Stomach smooth muscle (tissue), 2 donors: ENCODE data around the gene PRSS3.
"Not testable (repeated sequence)": the region's sequence is repeated elsewhere in the genome, so short reads cannot be mapped to it uniquely, and the experiment has no call there.

Experiments
- H3K27ac ChIP-seq: one replicate; pipeline ENCODE4 v1.7.0; 2013; ENCODE audit warnings: mild to moderate bottlenecking, low read length, inconsistent platforms
- H3K27me3 ChIP-seq, 2 donors: one replicate each; pipeline ENCODE4 v1.7.0; 2013; ENCODE audit warnings: low read length in 2 of 2; ENCODE audit not compliant: insufficient read depth in 2 of 2, control insufficient read depth in 1 of 2
- H3K36me3 ChIP-seq, 2 donors: one replicate each; pipeline ENCODE4 v1.7.0; 2013; ENCODE audit warnings: low read length in 2 of 2; ENCODE audit not compliant: control insufficient read depth in 2 of 2, insufficient read depth in 2 of 2
- H3K4me1 ChIP-seq: one replicate; pipeline ENCODE4 v1.7.0; 2013; ENCODE audit warnings: low read length; ENCODE audit not compliant: control insufficient read depth, insufficient read depth
- H3K4me3 ChIP-seq, 2 donors: one replicate each; pipeline ENCODE4 v1.7.0; 2013; ENCODE audit warnings: low read length in 2 of 2
- H3K9ac ChIP-seq, 2 donors: one replicate each; pipeline ENCODE4 v1.7.0; 2013; ENCODE audit warnings: low read length in 2 of 2, mild to moderate bottlenecking in 1 of 2
- H3K9me3 ChIP-seq, 2 donors: one replicate each; pipeline ENCODE4 v1.7.0; 2013; ENCODE audit warnings: low read length in 2 of 2; ENCODE audit not compliant: control insufficient read depth in 2 of 2
- donor health status: healthy.
- donor health status: Pancreatic carcinoma.

The PRSS3 gene

DNA sequence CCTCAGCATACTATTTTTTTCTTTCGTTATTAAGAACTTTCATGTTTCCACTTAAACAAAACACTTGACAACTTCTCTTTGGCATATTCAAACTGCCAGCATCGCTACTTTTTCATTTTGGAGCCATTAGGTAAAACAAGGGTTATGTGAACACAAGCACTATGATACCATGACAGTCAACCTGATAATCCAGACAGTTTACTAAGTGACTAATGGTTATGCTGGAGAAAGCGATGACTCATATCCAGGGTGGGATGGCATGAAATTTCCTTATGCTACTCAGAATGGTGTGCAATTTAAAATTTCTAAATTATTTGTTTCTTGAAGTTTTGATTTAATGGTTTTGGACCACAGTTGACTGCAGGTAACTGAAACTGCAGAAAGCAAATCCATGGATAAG is 29.9 kb upstream of the PRSS3 start:
- no peak overlapping the region for H3K4me3 ChIP-seq
- no peaks in the 10 kb centered on the region for H3K27me3 ChIP-seq
- H3K27ac ChIP-seq, result no peak overlapping the region
- H3K4me1 ChIP-seq, result no peaks in the 10 kb centered on the region
- H3K9me3 ChIP-seq, result no peaks in the 10 kb centered on the region
- no peaks in the 10 kb centered on the region for H3K36me3 ChIP-seq
- H3K9ac ChIP-seq, result no peak overlapping the region

DNA sequence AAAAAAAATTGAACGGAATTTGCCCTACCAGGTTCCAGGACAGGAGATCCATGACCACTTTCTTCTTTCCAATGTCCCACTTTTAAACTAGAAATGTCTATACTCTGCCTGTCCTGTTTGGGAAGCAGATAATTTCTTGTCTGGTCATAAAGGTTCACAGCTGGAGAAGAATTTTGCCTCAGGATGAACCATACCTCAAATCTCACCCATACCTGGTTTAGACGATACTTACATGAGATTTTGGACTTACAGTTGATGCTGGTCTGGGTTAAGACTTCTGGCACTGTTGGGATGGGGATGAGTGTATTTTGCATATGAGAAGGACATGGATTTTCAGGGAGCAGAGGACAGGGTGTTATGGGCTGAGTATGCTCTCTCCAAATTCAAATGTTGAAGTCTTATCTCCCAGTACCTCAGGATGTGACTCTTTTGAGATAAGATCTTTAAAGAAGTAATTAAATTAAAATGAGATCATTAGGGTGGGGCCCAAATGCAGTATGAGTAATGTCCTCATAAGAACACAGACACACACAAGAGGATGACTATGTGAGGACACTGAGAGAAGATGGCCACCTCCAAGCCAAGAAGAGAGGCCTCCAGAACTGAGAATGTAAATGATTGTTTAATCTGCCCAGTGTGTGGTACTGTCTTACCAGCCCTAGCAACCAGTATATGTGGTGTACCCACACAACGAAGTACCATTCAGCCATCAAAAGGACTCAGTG is 25.0 kb upstream of the PRSS3 start:
- not testable (repeated sequence) for H3K36me3 ChIP-seq, H3K27ac ChIP-seq, H3K4me3 ChIP-seq, H3K9ac ChIP-seq, H3K4me1 ChIP-seq, H3K9me3 ChIP-seq, H3K27me3 ChIP-seq

DNA sequence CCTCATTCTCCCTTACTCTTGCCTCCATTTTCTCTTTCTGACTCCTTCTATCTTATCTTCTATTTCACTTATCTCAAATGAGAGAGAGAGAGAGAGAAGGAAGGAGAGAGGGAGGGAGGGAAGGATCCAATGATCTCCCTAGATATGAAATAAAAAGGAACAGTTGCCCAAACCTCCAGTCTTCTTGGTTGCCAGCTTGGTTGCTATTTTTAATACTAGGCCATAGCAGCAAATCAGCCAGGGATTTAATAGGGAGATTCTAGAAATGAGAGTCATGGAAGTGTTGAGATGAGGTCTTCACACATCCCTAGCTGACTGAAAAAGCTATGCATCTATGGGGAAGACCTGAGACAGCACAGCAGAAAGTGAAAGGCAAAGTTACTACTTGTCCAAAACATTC is 22.2 kb upstream of the PRSS3 start:
- not testable (repeated sequence) for H3K27me3 ChIP-seq, H3K9me3 ChIP-seq, H3K4me1 ChIP-seq, H3K4me3 ChIP-seq, H3K27ac ChIP-seq, H3K36me3 ChIP-seq, H3K9ac ChIP-seq

DNA sequence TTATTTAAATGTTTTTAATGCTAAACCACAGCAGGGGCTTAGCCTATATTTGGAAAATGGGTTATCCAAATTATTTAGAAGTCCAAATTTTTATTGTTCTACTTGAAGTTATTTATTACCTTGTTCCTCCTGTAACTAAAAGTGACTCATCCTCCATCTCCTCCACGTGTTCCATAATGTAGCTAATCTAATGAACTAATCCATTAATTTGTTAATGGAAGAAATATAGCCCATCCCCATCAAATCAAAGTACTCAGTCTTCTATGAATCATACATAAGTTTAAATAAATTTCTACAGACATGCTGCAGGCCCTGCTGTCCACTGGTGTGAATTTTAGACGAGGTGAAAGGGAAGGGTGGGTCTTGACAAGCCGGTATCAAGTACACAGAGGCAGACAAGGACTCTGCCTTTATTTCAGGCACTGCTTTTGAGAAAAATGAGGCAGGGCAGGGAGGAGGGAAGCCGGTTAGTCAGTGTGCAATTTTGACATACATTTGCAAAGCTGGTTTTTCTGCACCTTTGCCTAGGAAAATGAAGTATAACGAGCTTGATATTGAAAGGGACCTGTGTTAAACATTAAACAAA is 21.2 kb upstream of the PRSS3 start:
- not testable (repeated sequence) for H3K27me3 ChIP-seq, H3K9me3 ChIP-seq, H3K4me3 ChIP-seq, H3K36me3 ChIP-seq, H3K9ac ChIP-seq, H3K4me1 ChIP-seq, H3K27ac ChIP-seq

DNA sequence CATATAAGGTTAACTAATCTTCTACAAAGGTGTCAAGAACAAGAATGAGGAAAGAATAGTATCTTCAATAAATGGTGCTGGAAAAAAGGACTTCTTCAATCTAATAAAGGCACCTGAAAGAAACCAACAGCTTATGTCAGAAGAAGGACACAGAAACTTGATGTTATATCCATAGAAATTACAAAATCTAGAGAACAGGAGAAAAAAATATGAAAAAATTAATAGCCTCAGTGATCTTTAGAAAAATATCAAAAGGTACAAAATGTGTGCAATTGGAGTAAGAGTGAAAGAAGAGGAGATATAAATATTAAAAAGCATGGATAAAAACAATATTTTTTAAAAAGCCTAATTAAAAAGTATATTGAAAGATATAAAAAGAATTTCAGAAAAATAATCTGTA is 18.8 kb upstream of the PRSS3 start:
- no peaks in the 10 kb centered on the region for H3K9me3 ChIP-seq

DNA sequence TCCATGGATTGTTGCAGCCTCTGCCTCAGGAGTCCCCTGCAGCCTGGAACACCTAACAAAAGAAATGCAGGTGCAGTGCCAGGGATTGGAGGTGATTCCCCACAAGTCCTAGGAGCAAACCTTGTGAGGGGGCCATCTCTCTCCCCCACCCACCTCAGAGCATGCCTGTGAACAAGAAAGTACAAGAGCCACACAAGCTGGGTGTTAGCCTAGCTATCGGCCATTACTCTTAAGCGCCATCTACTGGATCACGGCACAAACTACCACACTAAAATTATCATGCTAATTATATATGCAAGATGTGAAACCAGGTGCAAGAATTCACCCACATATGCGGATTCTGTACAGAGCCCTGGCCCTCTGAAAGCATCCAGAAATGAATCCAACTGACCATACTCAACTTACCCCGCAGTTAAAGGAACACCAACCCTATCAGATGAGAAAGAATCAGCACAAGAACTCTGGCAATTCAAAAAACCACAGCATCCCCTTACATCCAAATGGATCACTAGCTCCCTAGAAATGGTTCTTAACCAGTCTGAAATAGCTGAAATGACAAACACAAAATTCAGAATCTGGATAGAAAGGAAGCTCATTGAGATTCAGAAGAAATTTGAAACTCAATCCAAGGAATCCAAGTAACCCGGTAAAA is 16.5 kb upstream of the PRSS3 start:
- Histone ChIP-seq H3K4me1 (no peaks in the 10 kb centered on the region), H3K27ac (no peak overlapping the region)

More for the DNA sequence above, 18.8 kb upstream of the PRSS3 start:
- no peaks in the 10 kb centered on the region for H3K4me1 ChIP-seq
- no peak overlapping the region for H3K9ac ChIP-seq
- no peak overlapping the region for H3K27ac ChIP-seq
- no peaks in the 10 kb centered on the region for H3K36me3 ChIP-seq
- no peak overlapping the region for H3K4me3 ChIP-seq
- no peaks in the 10 kb centered on the region for H3K27me3 ChIP-seq

DNA sequence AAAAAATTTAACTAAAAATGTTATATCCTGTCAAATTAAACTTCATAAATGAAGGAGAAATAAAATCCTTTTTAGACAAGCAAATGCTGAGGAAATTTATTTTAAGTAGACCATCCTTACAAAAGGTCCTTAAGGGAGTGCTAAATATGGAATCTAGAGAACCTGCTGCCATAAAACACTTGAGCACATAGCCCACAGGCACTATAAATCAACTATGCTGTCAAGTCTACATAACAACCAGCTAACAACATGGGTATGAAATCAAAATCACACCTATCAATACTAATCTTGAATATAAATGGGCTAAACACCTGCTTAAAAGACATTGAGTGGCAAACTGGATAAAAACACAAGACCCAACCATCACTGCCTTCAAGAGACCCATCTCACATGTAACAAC is 15.1 kb upstream of the PRSS3 start:
- H3K9me3 ChIP-seq, result no peaks in the 10 kb centered on the region
- H3K36me3 ChIP-seq, result no peaks in the 10 kb centered on the region
- H3K9ac ChIP-seq, result no peak overlapping the region
- H3K27me3 ChIP-seq, result no peaks in the 10 kb centered on the region
- no peak overlapping the region for H3K4me3 ChIP-seq
- H3K4me1 ChIP-seq, result no peaks in the 10 kb centered on the region
- no peak overlapping the region for H3K27ac ChIP-seq

More for the DNA sequence above, 16.5 kb upstream of the PRSS3 start:
- H3K27me3 ChIP-seq, result no peaks in the 10 kb centered on the region
- no peak overlapping the region for H3K9ac ChIP-seq
- H3K36me3 ChIP-seq, result no peaks in the 10 kb centered on the region
- no peak overlapping the region for H3K4me3 ChIP-seq
- no peaks in the 10 kb centered on the region for H3K9me3 ChIP-seq

DNA sequence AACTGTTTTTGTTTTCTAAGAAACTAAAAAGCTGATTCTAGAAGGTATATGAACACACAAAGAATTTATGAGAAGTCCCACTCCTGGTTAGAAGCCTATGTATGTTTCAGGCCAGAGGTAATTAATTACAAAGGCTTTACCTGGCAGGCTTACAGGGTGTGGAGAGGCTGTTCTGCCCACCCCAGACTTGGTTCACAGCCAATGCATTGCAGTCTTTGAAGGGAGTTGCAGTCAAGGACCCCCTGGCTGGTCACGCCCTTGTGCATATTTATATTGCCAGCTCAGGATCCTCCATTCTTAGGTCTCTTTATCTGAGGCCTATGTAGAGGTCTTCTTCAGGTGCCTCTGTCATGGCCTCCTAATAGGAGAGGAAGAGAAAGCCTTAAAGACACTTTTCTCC is 13.6 kb upstream of the PRSS3 start:
- Histone ChIP-seq H3K9me3 (no peaks in the 10 kb centered on the region), H3K27me3 (no peaks in the 10 kb centered on the region), H3K4me3 (no peak overlapping the region), H3K9ac (no peak overlapping the region), H3K4me1 (no peaks in the 10 kb centered on the region), H3K36me3 (no peaks in the 10 kb centered on the region), H3K27ac (no peak overlapping the region)

DNA sequence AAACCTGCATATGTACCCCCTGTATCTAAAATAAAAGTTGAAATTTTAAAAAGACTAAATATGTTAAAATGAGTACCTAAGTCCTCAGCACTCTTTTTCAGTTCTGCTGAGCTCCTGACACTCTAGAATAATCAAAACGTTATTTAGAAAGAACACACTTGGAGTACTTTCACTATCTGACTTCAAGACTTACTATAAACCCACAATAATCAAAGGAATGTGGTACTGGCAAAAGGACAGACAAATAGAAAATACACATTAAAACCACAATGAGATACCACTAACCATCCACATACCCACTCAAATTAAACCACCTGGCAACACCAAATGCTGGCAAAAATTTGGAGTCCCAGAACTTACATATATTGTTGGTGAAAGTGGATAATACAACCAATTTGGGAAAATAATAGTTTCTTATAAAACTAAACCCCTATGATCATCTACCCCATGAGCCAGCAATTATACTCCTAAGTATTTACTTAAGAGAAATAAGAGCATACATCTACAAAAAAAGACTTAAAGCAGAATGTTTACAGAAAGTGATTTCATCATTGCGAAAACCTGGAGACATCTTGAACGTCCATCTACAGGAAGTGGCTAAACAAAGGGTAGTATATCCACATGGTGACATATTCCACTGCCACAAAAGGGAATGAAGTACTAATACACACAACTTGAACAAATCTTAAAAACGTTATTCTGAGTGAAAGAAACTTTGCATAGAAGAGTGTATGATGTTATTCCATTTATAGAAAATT is 12.8 kb upstream of the PRSS3 start:
- Histone ChIP-seq H3K27me3 (no peaks in the 10 kb centered on the region), H3K4me1 (no peaks in the 10 kb centered on the region), H3K9me3 (no peaks in the 10 kb centered on the region), H3K27ac (no peak overlapping the region), H3K36me3 (no peaks in the 10 kb centered on the region), H3K4me3 (no peak overlapping the region), H3K9ac (no peak overlapping the region)

DNA sequence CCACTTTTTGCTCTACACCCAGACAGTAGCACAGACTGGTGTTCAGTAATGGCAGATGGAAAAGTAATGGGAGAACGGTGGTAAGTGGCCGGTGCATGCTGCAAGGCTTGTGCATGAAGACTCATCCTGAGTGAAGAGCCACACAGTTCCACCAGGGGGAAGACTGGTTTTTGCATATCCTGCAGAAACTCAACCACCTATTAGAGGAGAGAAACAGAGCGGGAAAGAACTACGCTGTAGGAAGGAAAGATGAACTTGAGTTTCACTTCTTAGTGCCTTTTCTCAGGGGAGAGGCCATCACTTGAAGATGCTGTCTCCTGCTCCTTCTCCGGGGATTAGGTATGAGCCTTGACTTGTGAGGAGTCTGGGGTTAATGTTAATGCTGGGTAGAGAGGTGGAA is 9.4 kb upstream of the PRSS3 start:
- no peaks in the 10 kb centered on the region for H3K9me3 ChIP-seq
- no peak overlapping the region for H3K27ac ChIP-seq
- no peaks in the 10 kb centered on the region for H3K27me3 ChIP-seq
- no peak overlapping the region for H3K9ac ChIP-seq
- H3K4me1 ChIP-seq, result no peaks in the 10 kb centered on the region
- no peak overlapping the region for H3K4me3 ChIP-seq
- no peaks in the 10 kb centered on the region for H3K36me3 ChIP-seq
